Measurements from ENCODE around the gene ZNF438.
"Not testable (repeated sequence)": the region's sequence is repeated elsewhere in the genome, so short reads cannot be mapped to it uniquely, and the experiment has no call there.

ZNF438 gene

GRCh38 chr10:30984563-30985328, 46.9 kb downstream of the ZNF438 start:
- DNase-seq = peak; percentile 50 to 55

GRCh38 chr10:30983209-30983608, 48.5 kb downstream of the ZNF438 start:
- not testable (repeated sequence) for DNase-seq

- no peak for DNase-seq
Measured at GRCh38 chr10:30980951-30981616, 50.6 kb downstream of the ZNF438 start.

DNA sequence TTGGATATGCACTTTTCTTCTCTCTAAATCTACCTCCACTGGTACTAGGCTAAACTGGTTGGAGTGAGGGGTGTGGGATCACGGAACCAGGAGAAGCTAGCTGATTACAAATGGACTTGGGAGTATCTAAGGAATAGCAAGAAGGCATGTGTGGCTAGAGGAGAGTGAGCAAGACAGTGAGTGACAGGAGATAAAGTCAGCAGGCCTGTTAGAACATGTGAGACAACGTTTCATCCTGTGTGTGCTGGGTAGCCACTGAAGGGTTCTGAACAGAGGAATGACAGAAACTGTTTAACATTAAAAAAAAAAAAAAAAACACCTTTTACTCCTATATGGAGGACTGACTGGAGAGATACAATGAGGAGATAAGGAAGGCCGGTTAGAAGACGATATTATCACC, 51.7 kb downstream of the ZNF438 start:
- DNase-seq = no peak

DNA sequence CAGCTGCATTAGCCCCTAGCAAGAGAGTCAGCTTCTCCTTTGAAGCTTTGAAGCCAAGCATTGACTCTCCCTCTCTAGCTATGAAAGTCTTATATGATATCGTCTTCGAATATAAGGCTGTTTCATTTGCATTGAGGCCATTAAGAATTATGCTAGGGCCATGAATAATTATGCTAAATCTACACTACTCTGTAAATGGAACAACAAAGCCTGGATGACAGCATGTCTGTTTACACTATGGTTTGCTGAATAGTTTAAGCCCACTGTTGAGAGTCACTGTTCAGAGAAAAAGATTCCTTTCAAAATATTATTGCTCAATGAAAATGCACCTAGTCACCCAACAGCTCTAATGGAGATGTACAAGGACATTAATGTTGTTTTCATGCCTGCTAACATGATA, 52.8 kb downstream of the ZNF438 start:
- no peak for DNase-seq

GRCh38 chr10:30977385-30977784, 54.3 kb downstream of the ZNF438 start:
- DNase-seq = no peak

GRCh38 chr10:30974773-30975415, 56.8 kb downstream of the ZNF438 start:
- DNase-seq = no peak

GRCh38 chr10:30974355-30974754, 57.3 kb downstream of the ZNF438 start:
- DNase-seq = no peak

DNA sequence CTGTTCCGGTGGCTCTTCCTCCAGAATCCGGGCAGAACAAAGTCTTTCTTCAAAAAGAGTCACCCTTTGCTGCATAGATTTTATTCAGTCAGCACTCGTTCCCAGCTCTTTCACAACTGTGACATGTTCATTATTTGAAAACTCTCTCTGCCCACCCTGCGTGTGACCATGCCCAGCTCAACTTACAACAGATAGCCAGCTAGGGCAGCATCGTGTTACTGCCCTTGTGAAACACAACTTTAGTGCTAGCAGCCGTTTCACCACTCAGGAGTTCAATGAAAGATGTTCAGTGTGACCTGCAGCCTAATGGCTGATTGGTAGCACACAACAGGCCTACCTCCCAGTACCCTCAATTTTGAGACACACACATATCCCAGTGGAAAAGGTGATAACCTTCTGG, 57.9 kb downstream of the ZNF438 start:
- DNase-seq = no peak

GRCh38 chr10:30970760-30971460, 60.8 kb downstream of the ZNF438 start:
- no peak for DNase-seq

DNA sequence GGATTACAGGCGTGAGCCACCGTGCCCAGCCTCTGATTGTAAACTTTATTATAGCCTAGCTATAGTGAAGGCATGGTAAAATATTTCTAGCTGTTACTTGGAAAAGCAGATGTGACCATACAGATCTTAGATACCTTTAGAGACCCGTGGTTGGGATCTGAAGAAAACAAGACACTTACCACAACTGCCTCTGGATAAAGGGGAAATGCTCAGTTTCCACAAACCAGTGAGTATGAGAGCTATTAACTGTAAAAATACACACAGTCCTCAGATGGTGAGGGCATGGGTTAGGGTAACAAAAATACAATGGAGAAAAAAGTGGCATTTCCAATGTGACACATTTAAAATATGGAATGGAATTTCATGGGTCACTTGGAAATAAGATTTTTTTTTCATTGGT, 63.0 kb downstream of the ZNF438 start:
- no peak for DNase-seq

DNA sequence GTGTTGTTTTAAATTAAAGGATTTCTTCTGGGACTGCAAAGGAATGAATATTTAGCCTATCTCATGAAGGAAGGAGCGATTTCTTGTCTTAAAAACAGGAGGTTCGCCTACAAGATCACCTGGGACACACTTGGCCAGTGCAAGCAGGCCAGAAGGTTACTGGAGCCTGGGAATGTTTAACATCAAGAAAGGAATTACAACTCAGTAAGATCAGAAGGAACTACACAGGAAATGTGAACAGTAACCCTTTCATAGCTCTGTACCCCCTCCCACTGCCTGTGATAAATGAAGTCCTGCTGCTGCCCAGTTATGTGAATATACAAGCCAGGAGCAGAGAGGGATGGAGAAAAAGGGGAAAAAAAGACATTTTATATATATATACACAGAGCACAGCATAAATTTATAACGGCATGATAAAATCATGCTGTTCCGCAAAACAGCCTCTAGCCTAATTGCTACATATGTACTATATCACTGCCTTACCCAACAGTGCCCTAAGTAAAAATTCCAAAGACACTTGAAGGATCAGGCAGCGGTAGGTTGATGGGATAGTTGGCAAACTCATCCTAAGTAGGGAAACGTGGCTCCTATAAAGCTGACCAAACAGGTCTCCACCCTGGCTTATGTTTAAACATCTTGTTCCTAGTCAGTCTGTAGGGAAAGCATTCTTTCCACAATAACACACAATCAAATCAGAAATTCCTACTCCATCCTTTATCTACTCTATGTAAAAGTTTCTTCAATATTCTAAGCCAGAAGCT, 63.8 kb downstream of the ZNF438 start:
- DNase-seq = no peak

- no peak for DNase-seq
Measured at GRCh38 chr10:30963992-30964930, 67.4 kb downstream of the ZNF438 start.

GRCh38 chr10:30962522-30962921, 69.1 kb downstream of the ZNF438 start:
- DNase-seq = no peak

DNA sequence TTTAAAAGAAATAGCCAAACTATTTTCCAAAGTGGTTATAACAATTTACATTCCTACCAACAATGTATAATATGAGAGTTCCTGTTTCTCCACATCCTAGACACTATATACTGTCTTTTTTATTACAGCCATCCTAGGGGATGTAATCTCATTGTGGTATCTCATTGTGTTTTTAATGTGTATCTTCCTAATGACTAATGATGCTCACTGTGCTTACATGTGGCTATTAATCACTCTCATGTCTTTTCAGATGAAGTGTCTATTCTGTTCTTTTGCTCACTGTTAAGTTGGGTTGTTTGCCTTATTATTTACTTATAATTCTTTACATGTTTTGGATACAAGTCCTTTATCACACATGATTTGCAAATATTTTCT, 71.8 kb downstream of the ZNF438 start:
- no peak for DNase-seq

GRCh38 chr10:30949218-30949617, 82.4 kb downstream of the ZNF438 start:
- not testable (repeated sequence) for DNase-seq

GRCh38 chr10:30944005-30944404, 87.7 kb downstream of the ZNF438 start:
- no peak for DNase-seq

DNA sequence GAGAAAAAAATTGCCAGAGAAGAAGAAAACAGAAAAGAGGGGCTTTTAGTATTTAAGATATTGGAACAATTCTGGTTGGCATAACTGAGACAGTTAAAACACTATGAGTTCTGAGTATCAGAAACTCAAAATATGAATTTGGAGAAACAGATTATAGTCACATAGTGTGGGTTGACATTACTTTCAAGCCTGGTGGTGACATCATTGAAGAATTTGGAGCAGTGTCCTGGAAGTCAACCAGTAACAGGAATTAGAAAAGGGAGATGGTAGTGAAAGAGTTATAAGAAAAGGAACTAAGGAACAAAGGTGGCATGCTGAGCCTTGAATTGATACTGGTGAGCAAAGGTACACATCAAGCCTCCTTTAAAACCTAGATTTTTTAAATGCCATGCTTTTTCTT, 88.2 kb downstream of the ZNF438 start:
- no peak for DNase-seq

DNA sequence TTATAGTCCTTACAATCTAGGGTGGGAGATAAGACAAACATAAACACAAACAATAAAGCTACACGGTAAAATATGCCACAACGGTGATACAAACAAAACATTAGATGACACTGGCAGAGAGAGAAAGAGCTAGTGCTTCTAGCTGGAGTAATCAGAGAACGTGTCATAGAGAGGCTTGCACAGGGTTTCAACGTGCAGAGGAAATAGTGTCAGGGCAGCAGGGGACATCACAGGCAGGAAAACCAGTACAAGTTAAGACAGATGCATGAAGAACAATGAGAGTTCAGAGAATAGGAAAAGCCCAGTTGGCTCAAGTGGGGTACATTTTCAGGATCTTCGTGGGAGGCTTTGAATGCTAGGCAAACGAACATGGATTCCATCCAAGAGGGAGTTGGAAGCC, 91.4 kb downstream of the ZNF438 start:
- DNase-seq = no peak

DNA sequence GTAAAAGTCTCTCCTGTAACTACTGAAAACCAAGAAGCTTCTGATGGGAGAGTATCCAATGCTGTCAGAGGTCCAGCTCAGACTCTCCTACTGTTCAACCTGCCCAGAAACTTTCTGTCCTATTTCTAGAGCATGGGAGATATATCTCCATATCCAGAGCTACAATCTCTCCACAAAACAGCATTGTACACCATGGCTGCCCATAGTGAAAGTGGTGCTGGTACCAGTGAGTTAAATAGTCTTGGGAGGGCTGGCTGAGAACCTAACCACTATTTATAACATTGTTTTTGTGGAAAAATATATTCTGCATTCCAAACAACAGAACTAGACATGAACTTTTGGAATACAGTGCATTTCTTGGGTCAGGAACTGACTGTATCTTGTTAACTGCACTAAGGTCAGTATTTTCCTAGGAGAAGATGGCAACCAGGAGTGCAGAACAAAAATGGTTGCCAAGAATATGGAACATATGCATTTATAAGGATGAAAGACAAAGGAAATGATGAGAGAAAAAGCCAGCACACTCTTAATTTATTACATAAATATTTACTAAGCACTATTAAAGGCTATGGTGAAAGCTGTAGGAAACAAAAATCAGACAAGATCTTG, 91.9 kb downstream of the ZNF438 start:
- DNase-seq = no peak

DNA sequence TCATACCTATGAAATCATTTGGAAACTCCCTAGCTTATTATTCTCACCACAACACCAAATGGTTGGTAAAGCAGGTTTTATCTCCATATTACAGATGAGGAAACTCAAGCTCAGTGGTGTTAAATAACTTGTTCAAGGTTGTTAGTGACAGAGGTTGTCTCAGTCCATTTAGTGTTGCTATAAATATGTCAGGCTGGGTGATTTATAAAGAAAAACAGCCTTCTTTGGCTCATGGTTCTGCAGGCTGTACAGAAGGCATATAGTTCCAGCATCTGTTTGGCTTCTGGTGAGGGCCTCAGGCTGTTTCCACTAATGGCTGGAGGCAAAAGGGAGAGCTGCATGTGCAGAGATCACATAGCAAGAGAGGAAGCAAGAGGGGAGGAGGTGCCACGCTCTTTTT, 96.6 kb downstream of the ZNF438 start:
- no peak for DNase-seq

Measured in AML-193 (cell line).